NCI-H187 (cell line): ENCODE measurements around the gene HES1.

ENCODE experiments used
- DNase-seq, 2 experiments: peaks; one replicate each; lab custom pipeline; 2025; lab: John Stamatoyannopoulos, UW

HES1 gene

GRCh38 chr3:194102436-194102835 lies 33.5 kb upstream of the HES1 start:
- no peak for DNase-seq

GRCh38 chr3:194103505-194103904 lies 32.4 kb upstream of the HES1 start:
- no peak for DNase-seq

GRCh38 chr3:194103983-194104751 lies 31.8 kb upstream of the HES1 start:
- DNase-seq = no peak

GRCh38 chr3:194105292-194105691 lies 30.7 kb upstream of the HES1 start:
- no peak for DNase-seq

- no peak for DNase-seq
Observed at GRCh38 chr3:194107107-194107506, 28.8 kb upstream of the HES1 start.

GRCh38 chr3:194109192-194109863 lies 26.6 kb upstream of the HES1 start:
- DNase-seq = no peak

- DNase-seq = no peak
Observed at GRCh38 chr3:194110483-194110882, 25.5 kb upstream of the HES1 start.

GRCh38 chr3:194111336-194111735 lies 24.6 kb upstream of the HES1 start:
- DNase-seq = no peak

- no peak for DNase-seq
Observed at GRCh38 chr3:194112120-194113106, 23.5 kb upstream of the HES1 start.

GRCh38 chr3:194114123-194114522 lies 21.8 kb upstream of the HES1 start:
- DNase-seq = no peak

- no peak for DNase-seq
Observed at GRCh38 chr3:194117104-194117845, 18.7 kb upstream of the HES1 start.

GRCh38 chr3:194118920-194119319 lies 17.0 kb upstream of the HES1 start:
- no peak for DNase-seq

GRCh38 chr3:194119831-194120590 lies 15.9 kb upstream of the HES1 start:
- no peak for DNase-seq

- no peak for DNase-seq
Observed at GRCh38 chr3:194120789-194121770, 14.9 kb upstream of the HES1 start.

- DNase-seq = no peak
Observed at GRCh38 chr3:194121891-194122631, 13.9 kb upstream of the HES1 start.

- no peak for DNase-seq
Observed at GRCh38 chr3:194123726-194124125, 12.2 kb upstream of the HES1 start.

GRCh38 chr3:194124193-194124592 lies 11.8 kb upstream of the HES1 start:
- no peak for DNase-seq

- peak; percentile 47 to 49 for DNase-seq
Observed at GRCh38 chr3:194125442-194125841, 10.5 kb upstream of the HES1 start.

GRCh38 chr3:194126790-194127189 lies 9.2 kb upstream of the HES1 start:
- no peak for DNase-seq
